ENCODE data around the gene GOLPH3.

Gene GOLPH3

DNA sequence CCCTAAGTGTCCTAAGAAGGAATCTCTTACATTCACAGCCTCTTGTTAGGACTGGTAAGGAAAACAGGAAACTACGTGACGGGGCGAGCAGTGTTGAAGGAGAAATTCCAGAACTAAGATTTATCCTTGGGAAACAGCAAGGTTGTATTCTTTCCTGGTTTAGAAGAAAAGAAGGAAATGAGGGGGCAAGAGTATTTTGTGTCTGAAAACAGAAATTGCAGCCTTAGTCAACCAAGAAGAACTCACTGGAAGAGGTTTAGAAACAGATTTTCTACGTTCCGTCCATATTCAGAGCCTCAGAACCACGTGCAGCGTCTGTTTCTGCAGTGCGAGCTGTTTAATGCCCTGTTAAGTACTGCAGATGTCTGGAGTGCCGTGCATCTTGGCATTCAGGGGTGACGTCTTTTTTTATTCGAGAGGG is 75.2 kb downstream of the GOLPH3 start:
- TF ChIP-seq EGR1 (IDR thresholded peaks at IDR 0.05) (no peak), TAF1 (IDR thresholded peaks at IDR 0.05; ENCODE audit: low read depth) (no peak), RAD21 (IDR thresholded peaks at IDR 0.05; ENCODE audit: low read depth) (no peak), EP300 (IDR thresholded peaks at IDR 0.05; ENCODE audit: borderline replicate concordance) (no peak)
- TF ChIP-seq, protein P1, sequence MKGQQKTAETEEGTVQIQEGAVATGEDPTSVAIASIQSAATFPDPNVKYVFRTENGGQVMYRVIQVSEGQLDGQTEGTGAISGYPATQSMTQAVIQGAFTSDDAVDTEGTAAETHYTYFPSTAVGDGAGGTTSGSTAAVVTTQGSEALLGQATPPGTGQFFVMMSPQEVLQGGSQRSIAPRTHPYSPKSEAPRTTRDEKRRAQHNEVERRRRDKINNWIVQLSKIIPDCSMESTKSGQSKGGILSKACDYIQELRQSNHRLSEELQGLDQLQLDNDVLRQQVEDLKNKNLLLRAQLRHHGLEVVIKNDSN (IDR thresholded peaks at IDR 0.05): no peak
- TF ChIP-seq, protein P2, sequence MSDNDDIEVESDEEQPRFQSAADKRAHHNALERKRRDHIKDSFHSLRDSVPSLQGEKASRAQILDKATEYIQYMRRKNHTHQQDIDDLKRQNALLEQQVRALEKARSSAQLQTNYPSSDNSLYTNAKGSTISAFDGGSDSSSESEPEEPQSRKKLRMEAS (IDR thresholded peaks at IDR 0.05): no peak
- TF ChIP-seq, protein P3, sequence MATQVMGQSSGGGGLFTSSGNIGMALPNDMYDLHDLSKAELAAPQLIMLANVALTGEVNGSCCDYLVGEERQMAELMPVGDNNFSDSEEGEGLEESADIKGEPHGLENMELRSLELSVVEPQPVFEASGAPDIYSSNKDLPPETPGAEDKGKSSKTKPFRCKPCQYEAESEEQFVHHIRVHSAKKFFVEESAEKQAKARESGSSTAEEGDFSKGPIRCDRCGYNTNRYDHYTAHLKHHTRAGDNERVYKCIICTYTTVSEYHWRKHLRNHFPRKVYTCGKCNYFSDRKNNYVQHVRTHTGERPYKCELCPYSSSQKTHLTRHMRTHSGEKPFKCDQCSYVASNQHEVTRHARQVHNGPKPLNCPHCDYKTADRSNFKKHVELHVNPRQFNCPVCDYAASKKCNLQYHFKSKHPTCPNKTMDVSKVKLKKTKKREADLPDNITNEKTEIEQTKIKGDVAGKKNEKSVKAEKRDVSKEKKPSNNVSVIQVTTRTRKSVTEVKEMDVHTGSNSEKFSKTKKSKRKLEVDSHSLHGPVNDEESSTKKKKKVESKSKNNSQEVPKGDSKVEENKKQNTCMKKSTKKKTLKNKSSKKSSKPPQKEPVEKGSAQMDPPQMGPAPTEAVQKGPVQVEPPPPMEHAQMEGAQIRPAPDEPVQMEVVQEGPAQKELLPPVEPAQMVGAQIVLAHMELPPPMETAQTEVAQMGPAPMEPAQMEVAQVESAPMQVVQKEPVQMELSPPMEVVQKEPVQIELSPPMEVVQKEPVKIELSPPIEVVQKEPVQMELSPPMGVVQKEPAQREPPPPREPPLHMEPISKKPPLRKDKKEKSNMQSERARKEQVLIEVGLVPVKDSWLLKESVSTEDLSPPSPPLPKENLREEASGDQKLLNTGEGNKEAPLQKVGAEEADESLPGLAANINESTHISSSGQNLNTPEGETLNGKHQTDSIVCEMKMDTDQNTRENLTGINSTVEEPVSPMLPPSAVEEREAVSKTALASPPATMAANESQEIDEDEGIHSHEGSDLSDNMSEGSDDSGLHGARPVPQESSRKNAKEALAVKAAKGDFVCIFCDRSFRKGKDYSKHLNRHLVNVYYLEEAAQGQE (IDR thresholded peaks at IDR 0.05; ENCODE audit: low read depth): no peak

DNA sequence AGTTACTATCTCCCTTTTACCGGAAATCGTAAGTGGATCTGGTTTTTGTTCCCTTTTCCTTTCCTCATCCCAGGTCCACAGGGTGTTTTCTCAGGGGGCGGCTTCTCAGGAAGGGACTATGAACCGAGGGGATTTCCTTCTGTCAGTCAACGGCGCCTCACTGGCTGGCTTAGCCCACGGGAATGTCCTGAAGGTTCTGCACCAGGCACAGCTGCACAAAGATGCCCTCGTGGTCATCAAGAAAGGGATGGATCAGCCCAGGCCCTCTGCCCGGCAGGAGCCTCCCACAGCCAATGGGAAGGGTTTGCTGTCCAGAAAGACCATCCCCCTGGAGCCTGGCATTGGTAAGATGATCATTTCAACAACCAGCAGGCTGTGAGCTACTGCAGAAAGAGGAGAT is 75.8 kb downstream of the GOLPH3 start:
- TF ChIP-seq RAD21 (IDR thresholded peaks at IDR 0.05; ENCODE audit: low read depth) (no peak), EGR1 (IDR thresholded peaks at IDR 0.05) (no peak)
- TF ChIP-seq, protein P2 (IDR thresholded peaks at IDR 0.05): no peak

DNA sequence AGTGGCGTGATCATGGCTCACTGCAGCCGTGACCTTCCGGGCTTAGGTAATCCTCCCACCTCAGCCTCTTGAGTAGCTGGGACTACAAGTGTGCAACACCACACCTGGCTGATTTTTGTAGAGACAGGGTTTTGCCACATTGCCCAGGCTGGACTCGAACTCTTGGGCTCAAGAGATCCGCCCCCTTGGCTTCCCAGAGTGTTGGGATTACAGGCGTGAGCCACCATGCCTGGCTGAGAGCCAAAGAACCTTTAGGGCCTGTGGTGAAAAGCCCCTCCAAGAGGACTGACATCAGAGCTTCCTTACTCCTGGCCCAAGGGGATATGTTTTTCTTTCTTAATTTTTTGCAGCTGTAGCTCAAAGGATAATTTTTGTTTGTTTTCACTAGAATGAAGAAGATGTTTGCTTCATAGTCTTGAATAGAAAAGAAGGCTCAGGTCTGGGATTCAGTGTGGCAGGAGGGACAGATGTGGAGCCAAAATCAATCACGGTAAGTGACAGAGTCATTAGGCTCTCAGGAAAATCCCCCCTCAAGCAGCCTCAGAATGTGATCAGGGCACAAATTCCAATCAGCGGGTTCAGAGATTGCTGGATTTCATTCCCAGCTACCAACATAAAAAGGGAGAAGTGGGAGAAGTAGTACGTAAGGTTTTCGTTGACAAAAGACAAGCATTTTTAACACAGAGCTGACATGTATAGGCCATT is 77.1 kb downstream of the GOLPH3 start:
- no peak for TF ChIP-seq CREB1 (IDR thresholded peaks at IDR 0.05; ENCODE audit: low read depth)

DNA sequence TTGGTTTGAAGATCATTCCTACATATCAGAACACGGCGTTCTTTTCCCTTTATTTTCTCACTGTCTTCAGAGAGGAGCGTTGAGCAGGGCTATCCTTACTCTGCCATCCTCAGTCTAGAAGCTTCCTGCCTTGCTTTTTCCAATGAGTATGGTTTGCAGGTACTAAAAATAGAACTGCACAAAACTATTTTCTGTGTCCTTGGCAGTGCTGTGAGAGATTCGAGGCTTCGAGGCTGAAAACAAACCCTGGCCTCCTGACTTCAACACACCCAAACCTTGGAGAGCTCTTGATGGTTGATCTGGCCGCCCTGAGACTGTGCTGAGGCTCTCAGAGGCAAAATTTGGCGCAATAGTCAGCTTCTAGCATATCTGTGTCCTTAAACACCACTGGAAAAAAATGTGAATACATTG is 78.9 kb downstream of the GOLPH3 start:
- TF ChIP-seq, protein P3 (IDR thresholded peaks at IDR 0.05; ENCODE audit: low read depth): no peak
- TF ChIP-seq EGR1 (IDR thresholded peaks at IDR 0.05) (no peak), EP300 (IDR thresholded peaks at IDR 0.05; ENCODE audit: borderline replicate concordance) (no peak), YY1 (IDR thresholded peaks at IDR 0.05; ENCODE audit: low read depth) (no peak), NFIC (IDR thresholded peaks at IDR 0.05) (no peak), FOXM1 (IDR thresholded peaks at IDR 0.05; ENCODE audit: borderline replicate concordance, low read depth) (no peak), CREB1 (IDR thresholded peaks at IDR 0.05; ENCODE audit: low read depth) (no peak), CEBPB (IDR thresholded peaks at IDR 0.05) (no peak)
- TF ChIP-seq, protein P1 (IDR thresholded peaks at IDR 0.05): no peak

DNA sequence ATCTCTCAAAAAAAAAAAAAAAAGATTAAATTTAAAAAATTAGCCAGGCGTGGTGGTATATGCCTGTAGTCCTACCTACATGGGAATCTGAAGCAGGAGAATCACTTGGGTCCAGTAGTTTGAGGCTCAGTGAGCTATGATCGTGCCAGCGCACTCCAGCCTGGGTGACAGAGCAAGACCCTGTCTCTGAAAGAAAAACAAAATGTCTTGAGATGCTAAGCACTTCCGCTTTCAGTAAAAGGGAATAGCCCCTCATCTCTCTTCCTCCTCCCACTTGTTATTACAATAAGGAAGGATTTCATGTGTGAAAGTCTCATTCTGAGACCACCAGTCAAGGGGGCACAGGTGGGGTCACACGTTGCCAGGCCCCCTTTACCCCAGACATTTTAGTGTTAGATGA is 79.4 kb downstream of the GOLPH3 start:
- TF ChIP-seq, protein P1 (IDR thresholded peaks at IDR 0.05): no peak
- TF ChIP-seq CREB1 (IDR thresholded peaks at IDR 0.05; ENCODE audit: low read depth) (no peak), TEAD4 (IDR thresholded peaks at IDR 0.05) (no peak), NFIC (IDR thresholded peaks at IDR 0.05) (no peak)

DNA sequence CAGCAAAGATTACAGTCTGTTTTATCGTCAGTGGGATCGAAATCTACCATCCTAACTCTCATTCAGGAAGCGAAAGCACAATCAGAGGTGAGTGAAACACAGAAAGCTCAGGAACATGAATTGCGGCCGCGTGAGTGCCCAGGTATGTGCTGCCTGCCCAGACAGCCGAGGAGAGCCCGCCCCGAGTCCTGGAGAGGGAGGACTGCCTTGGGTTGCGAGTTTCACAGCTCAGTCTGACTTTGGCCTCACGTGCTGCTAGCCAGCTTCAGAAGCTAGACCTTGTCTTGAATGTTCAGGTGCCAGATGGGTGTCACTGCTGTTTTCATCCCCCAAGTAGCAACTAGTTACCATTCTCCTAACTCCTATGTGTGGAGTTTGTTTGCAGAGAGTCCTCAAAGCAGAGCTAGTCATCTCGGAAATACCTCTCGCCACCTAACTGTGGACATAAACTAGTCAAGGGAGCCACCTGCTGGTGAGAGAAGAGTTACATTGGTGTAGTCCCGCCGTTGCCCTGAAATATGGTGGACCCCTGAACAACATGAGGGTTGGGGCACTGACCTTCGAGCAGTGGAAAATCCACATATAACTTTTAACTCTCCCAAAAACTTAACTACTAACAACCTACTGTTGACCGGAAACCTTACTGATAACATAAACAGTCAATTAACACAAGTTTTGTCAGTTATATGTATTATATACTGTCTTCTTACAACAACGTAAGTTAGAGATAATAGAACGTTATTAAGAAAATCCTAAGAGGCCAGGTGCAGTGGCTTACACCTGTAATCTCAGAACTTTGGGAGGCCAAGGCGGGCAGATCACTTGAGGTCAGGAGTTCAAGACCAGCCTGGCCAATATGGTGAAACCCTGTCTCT is 80.9 kb downstream of the GOLPH3 start:
- TF ChIP-seq EP300 (IDR thresholded peaks at IDR 0.05; ENCODE audit: borderline replicate concordance) (no peak), NFIC (IDR thresholded peaks at IDR 0.05) (no peak), RAD21 (IDR thresholded peaks at IDR 0.05; ENCODE audit: low read depth) (peak; percentile 76), CREB1 (IDR thresholded peaks at IDR 0.05; ENCODE audit: low read depth) (no peak)

Data from Ishikawa (cell line).